Smooth muscle cell (in vitro differentiated cells): ENCODE data around the gene TNFRSF9. TPM values are rescaled to one million over a fixed set of nuclear protein-coding genes. Genes with fewer than 3 reads are reported as not detected.
A peak's percentile ranks its signal among the peaks of the same experiment; 100 is the strongest.

Experiments used
- DNase-seq: peaks from one replicate; lab custom pipeline; 2025; ENCODE audit not compliant: unreplicated experiment; lab: John Stamatoyannopoulos, UW
- H2AFZ ChIP-seq: fragments of 200-600 bp; sonication (generic); 2 replicates; pipeline ENCODE4 v1.6.0; 2016; ENCODE audit warnings: antibody characterized with exemption, low read depth, mild to moderate bottlenecking
- H3F3A ChIP-seq: fragments of 200-600 bp; sonication (generic); 2 replicates; pipeline ENCODE4 v1.6.0; 2017; ENCODE audit warnings: antibody characterized with exemption, low read depth
- H3K27ac ChIP-seq: fragments of 200-600 bp; sonication (generic); 2 replicates; pipeline ENCODE4 v1.5.1; 2016; ENCODE audit warnings: low read depth, mild to moderate bottlenecking
- H3K27me3 ChIP-seq: fragments of 200-600 bp; sonication (generic); 2 replicates; pipeline ENCODE4 v1.6.1; 2016; ENCODE audit warnings: low read depth, mild to moderate bottlenecking
- H3K36me3 ChIP-seq: fragments of 200-600 bp; sonication (generic); 2 replicates; pipeline ENCODE4 v1.5.1; 2016; ENCODE audit warnings: low read depth
- H3K4me1 ChIP-seq: fragments of 200-600 bp; sonication (generic); 2 replicates; pipeline ENCODE4 v1.5.1; 2016; ENCODE audit warnings: low read depth
- H3K4me2 ChIP-seq: fragments of 200-600 bp; sonication (generic); 2 replicates; pipeline ENCODE4 v1.6.0; 2016; ENCODE audit warnings: mild to moderate bottlenecking
- H3K4me3 ChIP-seq: fragments of 200-600 bp; sonication (generic); 2 replicates; pipeline ENCODE4 v1.5.1; 2016; ENCODE audit warnings: mild to moderate bottlenecking
- H3K79me2 ChIP-seq: fragments of 200-600 bp; sonication (generic); 2 replicates; pipeline ENCODE4 v1.6.0; 2016; ENCODE audit warnings: low read depth, mild to moderate bottlenecking
- H3K9ac ChIP-seq: fragments of 200-600 bp; sonication (generic); 2 replicates; pipeline ENCODE4 v1.6.0; 2016; ENCODE audit warnings: low read depth
- H3K9me3 ChIP-seq: fragments of 200-600 bp; sonication (generic); replicated peaks from 2 replicates; pipeline ENCODE4 v1.5.1; 2016; ENCODE audit warnings: low read depth
- H4K20me1 ChIP-seq: fragments of 200-600 bp; sonication (generic); 2 replicates; pipeline ENCODE4 v1.6.0; 2016; ENCODE audit warnings: low read depth
- CTCF ChIP-seq: fragments of 200-600 bp; sonication (generic); IDR thresholded peaks from 2 replicates; pipeline ENCODE4 v1.5.1; 2017; ENCODE audit warnings: borderline replicate concordance, mild to moderate bottlenecking, antibody characterized with exemption; ENCODE audit not compliant: insufficient read depth, poor library complexity, severe bottlenecking
- WGBS: methylation state at CpG from one replicate; pipeline ENCODE4 v1.1.7; 2016; ENCODE audit warnings: low lambda C conversion rate; 5-methylcytosine and 5-hydroxymethylcytosine counted together
- polyA plus RNA-seq: library from polyadenylated mRNA; unstranded; fragments of >200 nt; fragmentation: Nextera tagmentation; extraction: Ambion mirVana; gene quantifications from 2 replicates; pipeline ENCODE4 v1.2.1, GENCODE V29; 2016
- total RNA-seq: library from RNA; depleted of rRNA; stranded (reverse); fragments of >200 nt; gene quantifications from 2 replicates; pipeline ENCODE4 v1.2.3, GENCODE V29; 2014

TNFRSF9 gene
- total and polyA plus RNA-seq, 2 experiments from 2014 or later = 0.09 to 0.45 TPM

DNA sequence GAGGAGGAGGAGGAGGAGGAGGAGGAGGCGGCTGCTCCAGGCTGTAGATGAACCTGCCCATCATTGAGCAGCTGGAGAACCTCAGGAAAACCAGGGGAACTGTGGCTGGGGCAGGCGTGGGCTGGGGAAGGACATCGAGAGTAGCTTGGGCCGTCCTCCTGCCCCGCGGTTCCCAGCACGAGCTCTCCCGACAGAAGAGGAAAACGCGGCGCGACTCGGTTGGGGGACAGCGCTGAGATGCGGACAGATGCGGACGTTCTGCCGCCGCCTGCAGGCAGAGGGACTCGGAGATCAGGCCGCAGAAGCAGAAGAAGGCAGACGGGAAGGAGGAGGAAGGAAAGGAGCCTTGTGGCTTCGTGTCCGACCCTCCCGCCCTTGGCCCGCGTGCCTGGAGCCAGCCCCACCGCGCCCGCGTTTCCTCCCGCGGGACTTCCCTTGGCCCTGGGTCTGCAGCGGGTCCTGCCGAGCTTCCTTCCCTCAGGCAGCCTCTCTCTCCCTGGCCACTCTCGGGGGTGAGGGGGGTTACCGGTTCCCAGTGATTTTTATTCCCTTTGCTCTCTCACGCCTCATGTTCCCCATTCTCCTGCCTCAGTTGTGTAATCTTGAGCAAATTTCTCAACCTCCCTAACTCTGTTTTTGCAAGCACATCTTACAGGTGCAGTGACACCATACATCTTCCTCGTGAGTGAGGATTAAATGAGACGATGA is 1.7 kb upstream of the TNFRSF9 start:
- H3K36me3 ChIP-seq = no peaks in the 10 kb centered on the region
- no peaks in the 10 kb centered on the region for H3K9me3 ChIP-seq
- no peak for TF ChIP-seq CTCF
- H3K79me2 ChIP-seq = no peaks in the 10 kb centered on the region
- DNase-seq = peak; percentile 12
- peak overlapping the region; percentile 17 for H3K4me3 ChIP-seq
- H4K20me1 ChIP-seq = no peaks in the 10 kb centered on the region
- H3K4me1 ChIP-seq = peaks cover 4% of the 10 kb centered on the region
- H3K27ac ChIP-seq = no peak overlapping the region
- H3K27me3 ChIP-seq = no peaks in the 10 kb centered on the region
- WGBS = 15% methylated on average over 33 of the region's 40 CpGs
- H3K9ac ChIP-seq = no peak overlapping the region
- H3K4me2 ChIP-seq = peak overlapping the region; percentile 77
- no peak overlapping the region for H2AFZ ChIP-seq
- H3F3A ChIP-seq = peaks cover 8% of the 10 kb centered on the region

DNA sequence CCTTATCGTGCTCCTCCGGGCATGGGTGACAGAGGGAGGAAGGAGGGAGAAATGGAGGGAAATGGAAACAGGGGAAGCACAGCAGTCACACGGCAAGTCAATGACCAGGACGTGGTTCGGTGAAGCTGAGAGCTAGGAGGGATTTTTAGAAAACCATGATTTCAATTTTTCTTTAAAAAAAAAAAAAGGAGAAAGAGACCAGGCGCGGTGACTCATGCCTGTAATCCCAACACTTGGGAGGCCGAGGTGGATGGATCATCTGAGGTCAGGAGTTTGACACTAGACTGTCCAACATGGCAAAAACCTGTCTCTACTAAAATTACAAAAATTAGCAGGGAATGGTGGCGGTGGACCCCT is 776 bp upstream of the TNFRSF9 start:
- Histone ChIP-seq H3K4me2 (peak overlapping the region; percentile 77), H4K20me1 (no peaks in the 10 kb centered on the region), H3K4me1 (peaks cover 4% of the 10 kb centered on the region), H3K4me3 (no peak overlapping the region), H3K27ac (peak overlapping the region; percentile 64), H3F3A (peaks cover 8% of the 10 kb centered on the region), H3K9me3 (no peaks in the 10 kb centered on the region), H3K9ac (peak overlapping the region; percentile 59), H3K27me3 (no peaks in the 10 kb centered on the region), H3K79me2 (no peaks in the 10 kb centered on the region), H2AFZ (no peak overlapping the region), H3K36me3 (no peaks in the 10 kb centered on the region)
- DNase-seq = no peak
- WGBS = 38% methylated on average over 9 of the region's 9 CpGs
- TF ChIP-seq CTCF = no peak

DNA sequence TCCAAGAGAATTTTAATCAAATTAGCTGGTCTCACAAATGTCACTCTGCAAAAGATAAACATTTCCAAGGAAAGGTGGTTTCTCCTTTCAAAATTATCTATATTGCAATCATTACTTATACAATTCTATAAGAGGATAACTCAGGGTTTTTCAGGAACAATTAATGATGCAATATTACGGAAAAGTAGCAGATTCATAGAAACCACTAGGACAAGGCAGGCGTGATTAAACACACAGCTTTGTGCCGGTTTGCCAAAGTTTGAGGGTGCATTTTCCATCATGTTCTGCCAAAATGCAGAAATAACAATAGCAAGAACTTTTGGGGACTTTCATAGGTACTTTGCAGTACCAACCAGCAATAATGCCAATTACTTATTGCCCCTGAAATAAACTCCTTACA is 605 bp downstream of the TNFRSF9 start:
- Histone ChIP-seq H3K4me1 (peaks cover 4% of the 10 kb centered on the region), H3K9ac (no peak overlapping the region), H3K27ac (no peak overlapping the region), H3K79me2 (no peaks in the 10 kb centered on the region), H3K27me3 (no peaks in the 10 kb centered on the region), H3F3A (peaks cover 8% of the 10 kb centered on the region), H3K9me3 (no peaks in the 10 kb centered on the region), H3K4me3 (no peak overlapping the region), H2AFZ (no peak overlapping the region), H3K36me3 (no peaks in the 10 kb centered on the region), H3K4me2 (no peak overlapping the region), H4K20me1 (no peaks in the 10 kb centered on the region)
- TF ChIP-seq CTCF = no peak
- WGBS = 90% methylated on average over 3 of the region's 3 CpGs
- no peak for DNase-seq

DNA sequence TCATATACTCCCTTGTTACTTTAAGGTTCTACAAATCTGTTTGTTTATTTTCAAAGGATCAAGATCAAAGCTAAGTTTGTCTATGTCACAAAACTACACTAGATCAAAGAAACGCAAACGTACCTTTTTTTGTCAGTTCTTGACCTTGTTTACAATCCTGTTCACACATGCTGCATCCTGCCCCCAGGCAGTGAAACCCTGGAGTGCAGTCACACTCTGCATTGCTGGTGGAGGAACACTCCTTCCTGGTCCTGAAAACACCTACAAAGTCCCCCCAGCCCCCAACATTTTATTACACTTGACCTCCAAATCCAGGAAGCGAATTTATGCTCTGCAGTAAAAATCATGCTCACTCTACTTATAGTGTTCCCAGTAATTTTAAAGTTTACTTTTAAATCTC is 2.6 kb downstream of the TNFRSF9 start:
- TF ChIP-seq CTCF = no peak
- 56% methylated on average over 3 of the region's 3 CpGs for WGBS
- Histone ChIP-seq H2AFZ (no peak overlapping the region), H3K36me3 (no peaks in the 10 kb centered on the region), H3K4me3 (no peak overlapping the region), H3K9me3 (no peaks in the 10 kb centered on the region), H3K27me3 (no peaks in the 10 kb centered on the region), H4K20me1 (no peaks in the 10 kb centered on the region), H3K27ac (no peak overlapping the region), H3K9ac (no peak overlapping the region), H3F3A (peaks cover 8% of the 10 kb centered on the region), H3K4me1 (peaks cover 4% of the 10 kb centered on the region), H3K79me2 (no peaks in the 10 kb centered on the region), H3K4me2 (no peak overlapping the region)
- DNase-seq = no peak
